Measurements from ENCODE around the gene ZNF594. TPM values are rescaled to one million over a fixed set of nuclear protein-coding genes. Genes with fewer than 3 reads are reported as not detected.
A peak's percentile ranks its signal among the peaks of the same experiment; 100 is the strongest.
"Not testable (repeated sequence)": the region's sequence is repeated elsewhere in the genome, so short reads cannot be mapped to it uniquely, and the experiment has no call there.

Gene ZNF594
- total RNA-seq = 2.0 and 4.9 TPM in 2 replicates

DNA sequence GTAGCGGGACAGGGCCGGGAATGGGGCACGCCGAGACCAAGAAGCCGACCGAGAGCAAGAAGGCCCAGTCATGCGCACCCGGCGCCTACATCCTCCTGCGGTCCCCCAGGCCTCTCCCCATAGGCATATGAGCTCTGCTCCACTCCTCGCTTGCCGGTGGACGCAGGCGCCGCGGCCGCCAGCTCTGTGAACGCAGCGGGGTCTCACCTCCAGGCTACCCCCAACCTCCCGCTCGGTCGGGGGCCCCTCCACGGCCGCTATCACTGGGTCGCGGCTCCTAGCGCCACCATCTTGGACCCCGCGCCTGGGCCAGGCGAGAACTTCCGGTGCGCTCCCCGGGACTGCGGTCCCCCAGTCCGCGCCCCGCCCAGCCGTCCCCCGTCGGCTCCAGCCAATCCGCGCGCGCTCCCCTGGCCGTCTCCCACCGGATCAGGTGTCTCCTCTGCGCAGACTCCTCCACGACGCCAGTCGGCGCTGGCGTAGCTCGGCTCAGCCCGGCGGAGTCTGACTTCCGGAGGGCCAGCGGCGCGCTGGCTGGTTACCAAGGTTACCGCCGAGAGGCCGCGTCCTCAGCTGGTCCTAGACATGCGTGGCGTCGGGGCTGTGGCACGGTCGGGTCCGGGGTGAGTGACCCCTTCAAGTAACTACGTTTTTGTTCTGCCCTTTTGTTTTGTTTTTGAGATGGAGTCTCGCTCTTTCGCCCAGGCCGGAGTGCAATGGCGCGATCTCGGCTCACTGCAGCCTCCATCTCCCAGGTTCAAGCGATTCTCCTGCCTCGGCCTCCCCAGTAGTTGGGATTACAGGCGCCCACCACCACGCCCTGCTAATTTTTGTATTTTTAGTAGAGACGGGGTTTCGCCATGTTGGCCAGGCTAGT is at the start of gene ZNF594:
Gene ZNF594, minus strand, starts transcription at position 328 of the 877 bp plus-strand sequence. CDS start 7,612 bp downstream, outside the sequence.
- peak; percentile 71 for DNase-seq (ENCODE audit: low read depth, low spot score)

- not testable (repeated sequence) for DNase-seq (ENCODE audit: low read depth, low spot score)
These were observed 48.1 kb upstream of the ZNF594 start for GRCh38 chr17:5239769-5240168.

DNA sequence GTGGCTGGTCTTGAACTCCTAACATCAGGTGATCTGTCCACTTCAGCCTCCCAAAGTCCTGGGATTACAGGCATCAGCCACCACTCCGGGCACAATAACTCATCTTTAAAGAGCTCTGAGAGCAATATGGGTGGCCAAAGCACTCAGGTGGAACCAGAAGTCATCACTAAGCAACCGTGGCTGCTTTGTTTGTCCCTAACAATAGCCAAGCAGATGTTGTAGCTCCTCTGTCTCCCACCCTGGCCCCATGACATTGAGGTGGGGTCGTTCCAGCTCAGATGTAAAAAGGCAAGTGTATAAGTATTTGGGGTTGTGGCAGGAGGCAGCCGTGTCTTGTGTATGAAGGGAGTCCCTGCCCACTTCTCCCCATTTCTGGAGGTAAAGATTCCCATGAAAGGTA is 46.7 kb upstream of the ZNF594 start:
- no peak for DNase-seq (ENCODE audit: low read depth, low spot score)

- DNase-seq (ENCODE audit: low read depth, low spot score) = no peak
These were observed 45.9 kb upstream of the ZNF594 start for GRCh38 chr17:5237541-5238016.

- DNase-seq (ENCODE audit: low read depth, low spot score) = no peak
These were observed 45.4 kb upstream of the ZNF594 start for GRCh38 chr17:5236938-5237540.

DNA sequence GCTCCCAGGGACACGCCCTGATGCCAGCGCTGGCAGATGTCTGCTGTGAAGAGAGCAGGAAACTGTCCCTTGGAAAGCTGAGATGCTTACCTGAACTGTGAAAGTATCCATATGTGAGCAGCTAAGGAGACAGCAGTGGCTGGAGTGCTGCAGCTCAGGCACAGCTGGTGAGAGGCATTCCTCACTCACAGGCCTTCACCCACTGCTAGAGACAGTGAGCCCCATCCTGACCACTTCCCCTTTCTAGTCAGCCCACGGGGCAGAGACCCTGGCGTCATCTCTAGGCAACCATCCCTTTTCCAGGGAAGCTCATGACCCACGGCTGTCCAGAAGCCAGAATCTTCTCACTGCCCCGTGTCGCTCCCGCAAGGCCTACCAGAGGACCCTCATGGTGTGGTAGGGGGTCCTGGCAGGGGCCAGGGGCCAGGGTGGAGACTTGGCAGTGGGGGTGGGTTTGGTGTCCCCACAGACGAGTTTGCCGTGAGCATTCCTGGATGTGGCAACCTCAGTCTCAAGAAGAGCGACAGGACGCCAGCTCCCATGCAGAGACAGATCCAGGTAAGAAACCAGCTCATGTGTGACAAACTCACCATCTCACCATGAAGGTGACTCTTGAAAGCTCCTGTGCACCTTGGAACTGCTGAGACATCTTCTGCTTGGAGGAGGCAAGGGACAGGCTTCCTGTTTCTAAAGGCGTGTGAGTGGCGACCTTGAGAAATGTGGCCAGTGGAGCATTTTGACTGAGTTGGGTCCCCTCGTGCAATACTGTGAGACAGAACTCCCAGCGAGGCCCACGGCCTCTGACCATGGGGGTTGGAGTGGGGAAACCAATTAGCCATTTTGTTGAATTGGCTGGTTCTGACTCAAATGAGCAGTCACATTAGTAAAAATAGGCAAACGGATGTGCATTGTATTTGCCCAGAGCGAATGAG is 43.2 kb upstream of the ZNF594 start, which contains the start of gene SCIMP:
Gene SCIMP, minus strand, starts transcription at position 216 of the 932 bp plus-strand sequence. Its CDS starts 105 bp downstream, at position 111.
- DNase-seq (ENCODE audit: low read depth, low spot score) = no peak

- not testable (repeated sequence) for DNase-seq (ENCODE audit: low read depth, low spot score)
These were observed 41.8 kb upstream of the ZNF594 start for GRCh38 chr17:5233492-5233891.

DNA sequence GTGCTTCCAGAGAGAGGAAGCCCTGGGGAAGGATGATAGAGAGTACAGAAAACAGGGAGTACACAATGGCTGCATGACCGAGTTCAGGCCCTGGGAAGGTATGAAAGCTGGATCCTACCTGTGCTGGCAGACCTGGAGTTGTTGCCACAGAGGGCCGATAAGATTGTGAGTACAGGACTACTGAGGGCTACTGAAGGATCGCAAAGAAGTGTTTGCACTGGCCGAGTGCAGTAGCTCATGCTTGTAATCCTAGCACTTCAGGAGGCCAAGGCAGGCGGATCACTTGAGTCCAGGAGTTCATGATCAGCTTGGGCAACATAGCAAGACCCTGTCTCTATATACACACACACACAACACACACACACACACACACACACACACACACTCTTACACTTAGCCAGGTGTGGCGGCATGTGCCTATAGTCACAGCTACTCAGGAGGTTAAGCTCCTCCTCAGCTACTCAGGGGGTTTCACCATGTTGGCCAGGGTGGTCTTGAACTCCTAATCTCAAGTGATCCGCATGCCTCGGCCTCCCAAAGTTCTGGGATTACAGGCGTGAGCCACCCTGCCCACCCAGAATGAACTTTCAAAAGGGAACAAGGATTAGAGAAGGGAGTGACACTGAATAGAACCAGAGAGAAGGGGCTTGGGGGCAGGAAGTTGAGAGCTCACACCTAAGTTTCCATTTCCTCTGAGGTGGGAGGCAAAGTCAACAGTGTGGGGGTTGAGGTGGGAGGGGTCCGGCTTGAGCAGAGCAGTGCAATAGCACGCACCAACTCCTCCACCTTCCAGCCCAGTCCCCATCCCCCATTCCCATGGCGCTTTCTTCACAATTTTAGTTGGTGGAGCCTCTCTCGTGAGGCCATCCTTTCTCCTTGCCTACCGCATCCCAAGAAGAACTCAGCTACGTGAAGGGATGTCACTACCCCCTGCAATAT is 35.5 kb upstream of the ZNF594 start:
- DNase-seq (ENCODE audit: low read depth, low spot score) = no peak

- DNase-seq (ENCODE audit: low read depth, low spot score) = no peak
These were observed 34.2 kb upstream of the ZNF594 start for GRCh38 chr17:5225668-5226457.

DNA sequence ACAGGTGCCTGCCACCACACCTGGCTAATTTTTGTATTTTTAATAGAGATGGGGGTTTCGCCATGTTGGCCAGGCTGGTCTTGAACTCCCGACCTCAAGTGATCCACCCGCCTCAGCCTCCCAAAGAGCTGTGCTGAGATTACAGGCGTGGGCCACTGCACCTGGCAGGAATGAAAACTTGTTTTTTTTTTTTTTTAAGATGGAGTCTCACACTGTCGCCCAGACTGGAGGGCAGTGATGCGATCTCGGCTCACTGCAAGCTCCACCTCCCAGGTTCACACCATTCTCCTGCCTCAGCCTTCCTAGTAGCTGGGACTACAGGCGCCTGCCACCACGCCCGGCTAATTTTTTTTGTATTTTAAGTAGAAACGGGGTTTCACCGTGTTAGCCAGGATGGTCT is 30.2 kb upstream of the ZNF594 start:
- DNase-seq (ENCODE audit: low read depth, low spot score) = not testable (repeated sequence)

- DNase-seq (ENCODE audit: low read depth, low spot score) = no peak
These were observed 28.4 kb upstream of the ZNF594 start for GRCh38 chr17:5220074-5220473.

DNA sequence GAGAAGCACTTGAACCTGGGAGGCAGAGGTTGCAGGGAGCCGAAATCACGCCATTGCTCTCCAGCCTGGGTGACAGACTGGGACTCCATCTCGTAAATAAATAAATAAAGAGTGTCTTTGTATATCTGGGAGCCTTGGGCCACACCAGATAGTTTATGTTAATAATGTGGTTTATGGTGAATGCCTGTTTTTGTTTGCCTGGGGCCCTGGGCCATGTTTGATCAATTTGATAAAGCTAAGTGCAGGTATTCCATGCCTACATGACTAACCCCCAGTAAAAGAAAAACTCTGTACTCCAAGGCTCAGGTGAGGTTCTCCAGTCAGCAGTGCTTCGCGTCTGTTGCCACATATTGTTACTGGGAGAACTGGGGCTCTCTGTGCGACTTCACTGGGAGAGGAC is 27.9 kb upstream of the ZNF594 start:
- DNase-seq (ENCODE audit: low read depth, low spot score) = no peak

DNA sequence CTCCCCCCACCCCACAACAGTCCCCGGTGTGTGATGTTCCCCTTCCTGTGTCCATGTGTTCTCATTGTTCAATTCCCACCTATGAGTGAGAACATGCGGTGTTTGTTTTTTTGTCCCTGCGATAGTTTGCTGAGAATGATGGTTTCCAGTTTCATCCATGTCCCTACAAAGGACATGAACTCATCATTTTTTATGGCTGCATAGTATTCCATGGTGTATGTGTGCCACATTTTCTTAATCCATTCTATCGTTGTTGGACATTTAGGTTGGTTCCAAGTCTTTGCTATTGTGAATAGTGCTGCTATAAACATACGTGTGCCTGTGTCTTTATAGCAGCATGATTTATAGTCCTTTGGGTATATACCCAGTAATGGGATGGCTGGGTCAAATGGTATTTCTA is 25.9 kb upstream of the ZNF594 start:
- not testable (repeated sequence) for DNase-seq (ENCODE audit: low read depth, low spot score)

DNA sequence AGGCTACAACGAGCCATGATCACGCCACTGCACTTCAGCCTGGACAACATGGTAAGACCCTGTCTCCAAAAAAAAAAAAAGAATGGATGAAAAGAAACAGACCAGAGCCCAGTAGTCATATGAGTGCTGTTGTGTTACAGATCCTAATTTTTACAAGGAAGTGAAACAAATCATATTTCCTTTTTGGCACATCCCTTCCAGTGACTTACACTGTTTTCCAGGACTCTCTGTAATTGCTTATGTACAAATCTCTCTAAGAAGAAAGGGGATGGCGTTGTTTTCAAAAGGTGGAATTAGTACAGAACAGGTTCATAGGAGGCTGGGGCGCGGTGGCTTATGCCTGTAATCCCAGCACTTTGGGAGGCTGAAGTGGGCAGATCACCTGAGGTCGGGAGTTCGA is 19.8 kb upstream of the ZNF594 start:
- no peak for DNase-seq (ENCODE audit: low read depth, low spot score)

DNA sequence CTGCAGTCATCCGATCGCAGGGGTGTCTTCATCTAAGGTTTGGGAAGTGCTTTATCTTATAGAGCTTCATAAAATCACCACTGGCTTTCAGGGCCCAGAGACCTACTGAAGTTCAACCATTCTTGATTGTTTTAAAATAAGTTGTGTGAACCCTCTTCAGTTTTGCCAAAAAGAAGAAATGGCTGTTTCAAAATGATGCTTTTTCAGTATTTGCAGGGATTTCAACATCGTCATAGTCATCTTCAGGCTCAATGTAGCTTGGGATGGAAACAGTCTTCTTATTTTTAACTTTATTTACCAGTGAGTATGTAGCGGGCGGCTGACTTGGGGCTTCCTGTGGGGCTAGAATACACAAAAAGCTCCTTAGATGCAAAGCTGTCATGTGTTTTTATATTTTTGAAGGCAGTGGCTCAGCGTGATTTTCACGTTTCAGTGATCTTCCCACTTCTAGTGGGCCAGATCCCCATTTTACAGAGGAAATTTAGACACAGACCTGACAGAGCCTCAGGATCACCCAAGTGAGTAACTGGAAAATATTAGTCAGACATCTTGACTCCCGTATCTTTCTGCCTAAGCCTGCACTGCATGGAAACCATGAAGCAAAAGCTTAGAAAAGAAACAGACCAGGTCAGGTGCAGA is 19.1 kb upstream of the ZNF594 start:
- no peak for DNase-seq (ENCODE audit: low read depth, low spot score)

DNA sequence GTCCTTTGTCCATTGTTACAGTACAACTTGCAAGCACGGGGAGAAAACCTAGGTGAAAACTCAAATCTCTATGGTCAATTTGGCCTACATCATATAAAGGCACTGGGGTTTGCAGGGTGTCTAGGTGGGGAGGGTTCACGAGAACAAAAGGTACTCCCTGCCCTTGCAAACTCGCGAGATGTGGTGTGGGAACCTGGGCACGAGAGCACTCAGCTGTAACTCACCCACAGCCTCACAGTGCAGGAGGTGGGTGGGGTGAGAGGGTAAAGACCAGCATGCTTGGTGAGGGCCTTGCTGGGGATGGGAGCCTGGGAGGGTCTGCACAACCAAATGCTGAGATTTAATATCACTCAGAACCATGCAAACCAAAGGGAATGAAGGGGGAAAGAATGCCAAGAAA is 18.4 kb upstream of the ZNF594 start:
- no peak for DNase-seq (ENCODE audit: low read depth, low spot score)

GRCh38 chr17:5209396-5209795 is 17.7 kb upstream of the ZNF594 start:
- no peak for DNase-seq (ENCODE audit: low read depth, low spot score)

DNA sequence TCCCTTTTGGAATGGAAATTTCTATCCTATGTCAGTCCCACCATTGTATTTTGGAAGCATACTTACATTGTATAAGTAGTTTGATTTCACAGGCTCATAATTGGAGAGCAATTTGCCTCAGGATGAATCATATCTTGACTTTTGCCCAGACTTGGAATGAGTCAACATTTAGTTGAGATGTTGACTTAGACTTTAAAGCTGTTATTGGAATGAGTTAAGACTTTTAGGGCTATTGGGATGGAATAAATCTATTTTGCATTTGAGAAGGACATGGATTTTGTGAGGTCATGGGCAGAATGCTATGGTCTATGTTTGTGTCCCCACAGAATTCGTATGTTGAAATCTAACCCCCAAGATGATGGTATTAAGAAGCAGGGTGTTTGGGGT is 12.2 kb upstream of the ZNF594 start:
- no peak for DNase-seq (ENCODE audit: low read depth, low spot score)
